CD4-positive, alpha-beta T cell (primary cell): ENCODE data around the gene TF. TPM values are rescaled to one million over a fixed set of nuclear protein-coding genes. Genes with fewer than 3 reads are reported as not detected.

Experiments
- ATAC-seq: fragments of 200-7000 bp; cut with Tn5 transposase; one replicate; pipeline ENCODE4 v1.10.0; 2022; ENCODE audit warnings: mild to moderate bottlenecking; ENCODE audit not compliant: poor library complexity
- CTCF ChIA-PET: fragments of 350-600 bp; sonication (Branson Sonifier 250); formaldehyde crosslinking; loops from one replicate; lab custom pipeline; 2021; ENCODE audit warnings: antibody characterized with exemption, inconsistent platforms; lab: Charles Lee
- POLR2A ChIA-PET: fragments of 350-600 bp; sonication (Branson Sonifier 250); formaldehyde crosslinking; loops from one replicate; lab custom pipeline; 2021; ENCODE audit warnings: antibody characterized with exemption, inconsistent platforms; lab: Charles Lee
- DNase-seq, 14 experiments: peaks; one replicate each; pipeline ENCODE4 v3.0.0-alpha.2; 2013 to 2020; ENCODE audit warnings: mixed read lengths in 2 of 14
- H3K27ac ChIP-seq, 2 donors: one replicate each; pipeline versions ENCODE4 v1.5.1 to v1.7.0; 2013; ENCODE audit warnings: low read length in 2 of 2, low read depth in 1 of 2, mild to moderate bottlenecking in 1 of 2
- H3K27me3 ChIP-seq, 2 experiments: 1 replicate in 1 of 2; 2 replicates in 1 of 2; pipeline versions ENCODE4 v1.6.1 to v1.7.0; 2013; ENCODE audit warnings: low read length in 2 of 2, control low read depth in 1 of 2, mild to moderate bottlenecking in 1 of 2, moderate library complexity in 1 of 2; ENCODE audit not compliant: insufficient read depth in 2 of 2, control insufficient read depth in 1 of 2
- H3K36me3 ChIP-seq: one replicate; pipeline ENCODE4 v1.6.1; 2013; ENCODE audit warnings: low read length, control low read depth; ENCODE audit not compliant: insufficient read depth
- H3K4me1 ChIP-seq: one replicate; pipeline ENCODE4 v1.6.1; 2013; ENCODE audit warnings: low read length, control low read depth; ENCODE audit not compliant: insufficient read depth
- H3K4me3 ChIP-seq: one replicate; pipeline ENCODE4 v1.5.1; 2013; ENCODE audit warnings: mild to moderate bottlenecking, low read length, moderate library complexity
- H3K9me3 ChIP-seq, 2 experiments: 1 replicate in 1 of 2; 2 replicates in 1 of 2; pipeline versions ENCODE4 v1.6.1 to v1.7.0; 2013; ENCODE audit warnings: low read length in 2 of 2, mild to moderate bottlenecking in 2 of 2, control low read depth in 1 of 2, moderate library complexity in 1 of 2; ENCODE audit not compliant: control insufficient read depth in 1 of 2, insufficient read depth in 1 of 2
- H3K27ac Mint-ChIP-seq: one replicate; pipeline ENCODE4 v1.8.0; 2020; ENCODE audit warnings: mixed read lengths
- H3K27me3 Mint-ChIP-seq: one replicate; pipeline ENCODE4 v1.8.0; 2021; ENCODE audit warnings: mixed read lengths
- H3K36me3 Mint-ChIP-seq: one replicate; pipeline ENCODE4 v1.8.0; 2021; ENCODE audit warnings: low read depth, mixed read lengths
- H3K4me1 Mint-ChIP-seq: one replicate; pipeline ENCODE4 v1.8.0; 2021; ENCODE audit warnings: low read depth, mixed read lengths
- H3K4me3 Mint-ChIP-seq: one replicate; pipeline ENCODE4 v1.8.0; 2020; ENCODE audit warnings: mild to moderate bottlenecking, mixed read lengths
- H3K9me3 Mint-ChIP-seq: one replicate; pipeline ENCODE4 v1.8.0; 2020; ENCODE audit warnings: mixed read lengths
- intact Hi-C, 2 experiments: fragments of 100-400 bp; cut with DNase I in 1 of 2; cut with micrococcal nuclease in 1 of 2; formaldehyde crosslinking; loops; one replicate each; pipeline versions ENCODE4 v1.15.1 to v1.9.0; 2023 to 2025; cut with DNase I, micrococcal nuclease
- total RNA-seq, 174 experiments: library from RNA in 2 of 174; stranded (reverse) in 2 of 174; gene quantifications; one replicate each; pipeline ENCODE4 v1.2.3 and lab custom pipeline; 2021 to 2026
- TF ChIP-seq, protein P1 (sequence below): fragments of 200-600 bp; IDR thresholded peaks from one replicate; pipeline ENCODE4 v1.8.0; 2022; ENCODE audit warnings: antibody characterized with exemption, mild to moderate bottlenecking

Gene TF
- total RNA-seq, 2 experiments from 2014 or later = 0.30 to 0.34 TPM

DNA sequence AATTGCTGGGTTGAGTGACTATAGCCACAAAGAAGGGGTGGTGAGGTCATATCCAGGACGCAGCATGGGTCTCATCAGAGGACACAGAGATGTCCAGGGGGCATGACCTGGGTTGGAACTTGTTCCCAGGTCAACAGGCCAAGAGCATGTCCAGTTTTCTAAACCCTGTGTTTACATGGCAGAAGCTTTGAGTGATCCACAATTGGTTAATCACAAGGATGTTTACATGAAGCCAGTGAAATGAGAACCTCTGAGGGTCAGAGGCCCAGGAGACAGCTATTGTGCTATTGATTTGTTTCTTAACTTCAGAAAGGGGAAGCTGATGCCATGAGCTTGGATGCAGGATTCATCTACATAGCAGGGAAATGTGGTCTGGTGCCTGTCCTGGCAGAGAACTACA lies 42.3 kb upstream of the TF start:
- Histone ChIP-seq H3K9me3 (peaks cover 0 to 3% of the 10 kb centered on the region in 2 experiments), H3K4me1 (no peaks in the 10 kb centered on the region), H3K4me3 (no peak overlapping the region), H3K36me3 (no peaks in the 10 kb centered on the region), H3K27ac (no peak overlapping the region), H3K27me3 (peaks cover 5 to 9% of the 10 kb centered on the region in 2 experiments)
- intact Hi-C loops = no loop called here
- TF ChIP-seq, protein P1, sequence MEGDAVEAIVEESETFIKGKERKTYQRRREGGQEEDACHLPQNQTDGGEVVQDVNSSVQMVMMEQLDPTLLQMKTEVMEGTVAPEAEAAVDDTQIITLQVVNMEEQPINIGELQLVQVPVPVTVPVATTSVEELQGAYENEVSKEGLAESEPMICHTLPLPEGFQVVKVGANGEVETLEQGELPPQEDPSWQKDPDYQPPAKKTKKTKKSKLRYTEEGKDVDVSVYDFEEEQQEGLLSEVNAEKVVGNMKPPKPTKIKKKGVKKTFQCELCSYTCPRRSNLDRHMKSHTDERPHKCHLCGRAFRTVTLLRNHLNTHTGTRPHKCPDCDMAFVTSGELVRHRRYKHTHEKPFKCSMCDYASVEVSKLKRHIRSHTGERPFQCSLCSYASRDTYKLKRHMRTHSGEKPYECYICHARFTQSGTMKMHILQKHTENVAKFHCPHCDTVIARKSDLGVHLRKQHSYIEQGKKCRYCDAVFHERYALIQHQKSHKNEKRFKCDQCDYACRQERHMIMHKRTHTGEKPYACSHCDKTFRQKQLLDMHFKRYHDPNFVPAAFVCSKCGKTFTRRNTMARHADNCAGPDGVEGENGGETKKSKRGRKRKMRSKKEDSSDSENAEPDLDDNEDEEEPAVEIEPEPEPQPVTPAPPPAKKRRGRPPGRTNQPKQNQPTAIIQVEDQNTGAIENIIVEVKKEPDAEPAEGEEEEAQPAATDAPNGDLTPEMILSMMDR = no peak
- DNase-seq (no peak), ATAC-seq (no peak)
- CTCF ChIA-PET = no interaction called here
- Mint-ChIP-seq H3K4me1 (no peaks in the 10 kb centered on the region), H3K27me3 (peaks cover 41% of the 10 kb centered on the region), H3K27ac (no peak overlapping the region), H3K9me3 (no peaks in the 10 kb centered on the region), H3K4me3 (no peak overlapping the region), H3K36me3 (no peaks in the 10 kb centered on the region)
- POLR2A ChIA-PET = no interaction called here

DNA sequence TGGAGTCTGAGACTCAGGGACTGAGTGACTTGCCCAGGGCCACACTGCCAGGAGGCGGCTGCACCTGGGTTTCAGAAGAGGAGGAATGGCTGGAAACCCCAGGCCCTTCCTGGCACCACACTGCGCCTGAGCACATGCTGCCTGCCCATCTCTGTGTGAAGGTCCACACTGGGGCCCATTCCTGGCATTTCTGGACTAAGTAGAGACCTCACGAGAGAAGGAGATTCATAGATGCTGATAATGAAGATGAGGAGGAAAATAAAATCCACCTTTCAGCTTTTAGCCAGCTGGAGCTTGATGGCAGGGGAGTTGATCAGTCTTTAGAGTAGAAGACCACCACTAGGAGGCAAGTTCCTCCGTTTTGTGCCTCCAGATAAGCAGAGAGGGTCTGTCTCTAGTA lies 40.2 kb upstream of the TF start:
- Mint-ChIP-seq H3K4me1 (no peaks in the 10 kb centered on the region), H3K36me3 (no peaks in the 10 kb centered on the region), H3K9me3 (no peaks in the 10 kb centered on the region), H3K27ac (no peak overlapping the region), H3K4me3 (no peak overlapping the region), H3K27me3 (peaks cover 38% of the 10 kb centered on the region)
- ATAC-seq (no peak), DNase-seq (no peak)
- no peak overlapping the region for H3K4me3 ChIP-seq
- H3K4me1 ChIP-seq = no peaks in the 10 kb centered on the region
- no peak overlapping the region for H3K27ac ChIP-seq
- H3K9me3 ChIP-seq = no peaks in the 10 kb centered on the region
- H3K27me3 ChIP-seq = peaks cover 5 to 11% of the 10 kb centered on the region in 2 experiments
- TF ChIP-seq, protein P1 = no peak
- CTCF ChIA-PET = no interaction called here
- H3K36me3 ChIP-seq = no peaks in the 10 kb centered on the region
- POLR2A ChIA-PET = no interaction called here
- intact Hi-C loops = no loop called here

DNA sequence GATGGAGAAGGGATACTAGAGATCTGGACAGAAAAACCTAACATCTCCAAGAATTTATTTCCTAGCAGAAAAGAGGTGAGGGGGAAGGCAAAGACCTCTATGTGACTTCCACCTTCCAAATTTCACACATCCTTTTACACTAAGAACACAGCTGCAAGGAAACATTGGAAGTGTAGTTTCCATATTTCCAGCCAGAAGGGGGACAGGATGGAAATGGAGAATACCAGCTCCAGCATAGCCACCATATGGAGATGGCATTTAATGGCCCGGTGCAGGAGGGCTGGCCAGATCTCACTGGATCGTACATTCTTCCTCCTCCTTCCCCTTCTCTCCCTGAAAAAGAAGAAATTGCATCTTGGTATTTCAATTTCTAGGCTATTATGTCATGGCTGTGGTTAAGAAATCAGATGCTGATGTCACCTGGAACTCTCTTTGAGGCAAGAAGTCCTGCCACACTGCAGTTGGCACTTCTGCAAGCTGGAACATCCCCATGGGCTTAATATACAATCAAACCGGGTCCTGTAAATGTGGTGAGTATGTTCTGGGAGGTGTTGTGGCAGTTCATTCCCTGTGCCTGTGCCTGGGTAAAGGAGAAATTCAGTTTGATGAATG lies 36.9 kb upstream of the TF start:
- TF ChIP-seq, protein P1 = no peak
- no peak overlapping the region for H3K4me3 ChIP-seq
- no peaks in the 10 kb centered on the region for H3K9me3 ChIP-seq
- H3K4me1 ChIP-seq = no peaks in the 10 kb centered on the region
- DNase-seq (no peak), ATAC-seq (no peak)
- CTCF ChIA-PET = no interaction called here
- H3K4me3 Mint-ChIP-seq = no peak overlapping the region
- POLR2A ChIA-PET = no interaction called here
- no peak overlapping the region for H3K27ac ChIP-seq
- no peaks in the 10 kb centered on the region for H3K36me3 ChIP-seq
- peaks cover 36% of the 10 kb centered on the region for H3K27me3 Mint-ChIP-seq
- H3K27ac Mint-ChIP-seq = no peak overlapping the region
- intact Hi-C loops = no loop called here
- no peaks in the 10 kb centered on the region for H3K4me1 Mint-ChIP-seq
- H3K9me3 Mint-ChIP-seq = no peaks in the 10 kb centered on the region
- H3K36me3 Mint-ChIP-seq = no peaks in the 10 kb centered on the region
- peaks cover 3 to 11% of the 10 kb centered on the region in 2 experiments for H3K27me3 ChIP-seq
